Upper lobe of right lung (tissue), 1 donor: ENCODE measurements around the gene KCNQ2. TPM values are rescaled to one million over a fixed set of nuclear protein-coding genes. Genes with fewer than 3 reads are reported as not detected.

Source experiments
- ATAC-seq: fragments of 200-7000 bp; cut with Tn5 transposase; one replicate; pipeline ENCODE4 v1.9.1; 2020; ENCODE audit warnings: mild to moderate bottlenecking, moderate library complexity
- DNase-seq: peaks from one replicate; pipeline ENCODE4 v3.0.0-alpha.2; 2020
- H3K27ac ChIP-seq: fragments of 200-600 bp; one replicate; pipeline ENCODE4 v1.8.0; 2022
- H3K27me3 ChIP-seq: fragments of 200-600 bp; one replicate; pipeline ENCODE4 v1.8.0; 2022; ENCODE audit warnings: mild to moderate bottlenecking
- H3K36me3 ChIP-seq: fragments of 200-600 bp; one replicate; pipeline ENCODE4 v1.8.0; 2022
- H3K4me1 ChIP-seq: fragments of 200-600 bp; one replicate; pipeline ENCODE4 v1.8.0; 2022
- H3K4me3 ChIP-seq: fragments of 200-600 bp; one replicate; pipeline ENCODE4 v1.8.0; 2022; ENCODE audit warnings: mild to moderate bottlenecking
- H3K9me3 ChIP-seq: fragments of 200-600 bp; one replicate; pipeline ENCODE4 v1.8.0; 2022
- intact Hi-C: fragments of 100-400 bp; cut with DNase I; formaldehyde crosslinking; loops from one replicate; pipeline ENCODE4 v1.11.0; 2022
- total RNA-seq: library from RNA; stranded (reverse); fragmentation: NEBNext Ultra II Directional; extraction: Animal tissue kit (Norgen Biotek cat#: 25700); gene quantifications from one replicate; pipeline ENCODE4 v1.2.1, GENCODE V29; 2021
- TF ChIP-seq, protein P1 (sequence below): fragments of 200-600 bp; IDR thresholded peaks from one replicate; pipeline ENCODE4 v1.8.0; 2022; ENCODE audit warnings: antibody characterized with exemption
- donor health status: DM: no; HTN: yes; CAD: no; lungs with severe emphysema.

KCNQ2 gene
- total RNA-seq, 1 donor from 2014 or later = not detected

- DNase-seq (no peak), ATAC-seq (no peak)
- Histone ChIP-seq H3K36me3 (no peaks in the 10 kb centered on the region), H3K4me1 (no peaks in the 10 kb centered on the region), H3K4me3 (no peak overlapping the region), H3K27me3 (peaks cover 31% of the 10 kb centered on the region), H3K27ac (no peak overlapping the region), H3K9me3 (no peaks in the 10 kb centered on the region)
- intact Hi-C loops = no loop called here
- TF ChIP-seq, protein P1, sequence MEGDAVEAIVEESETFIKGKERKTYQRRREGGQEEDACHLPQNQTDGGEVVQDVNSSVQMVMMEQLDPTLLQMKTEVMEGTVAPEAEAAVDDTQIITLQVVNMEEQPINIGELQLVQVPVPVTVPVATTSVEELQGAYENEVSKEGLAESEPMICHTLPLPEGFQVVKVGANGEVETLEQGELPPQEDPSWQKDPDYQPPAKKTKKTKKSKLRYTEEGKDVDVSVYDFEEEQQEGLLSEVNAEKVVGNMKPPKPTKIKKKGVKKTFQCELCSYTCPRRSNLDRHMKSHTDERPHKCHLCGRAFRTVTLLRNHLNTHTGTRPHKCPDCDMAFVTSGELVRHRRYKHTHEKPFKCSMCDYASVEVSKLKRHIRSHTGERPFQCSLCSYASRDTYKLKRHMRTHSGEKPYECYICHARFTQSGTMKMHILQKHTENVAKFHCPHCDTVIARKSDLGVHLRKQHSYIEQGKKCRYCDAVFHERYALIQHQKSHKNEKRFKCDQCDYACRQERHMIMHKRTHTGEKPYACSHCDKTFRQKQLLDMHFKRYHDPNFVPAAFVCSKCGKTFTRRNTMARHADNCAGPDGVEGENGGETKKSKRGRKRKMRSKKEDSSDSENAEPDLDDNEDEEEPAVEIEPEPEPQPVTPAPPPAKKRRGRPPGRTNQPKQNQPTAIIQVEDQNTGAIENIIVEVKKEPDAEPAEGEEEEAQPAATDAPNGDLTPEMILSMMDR = no peak
Measured at GRCh38 chr20:63393566-63393965, 78.9 kb downstream of the KCNQ2 start.

DNA sequence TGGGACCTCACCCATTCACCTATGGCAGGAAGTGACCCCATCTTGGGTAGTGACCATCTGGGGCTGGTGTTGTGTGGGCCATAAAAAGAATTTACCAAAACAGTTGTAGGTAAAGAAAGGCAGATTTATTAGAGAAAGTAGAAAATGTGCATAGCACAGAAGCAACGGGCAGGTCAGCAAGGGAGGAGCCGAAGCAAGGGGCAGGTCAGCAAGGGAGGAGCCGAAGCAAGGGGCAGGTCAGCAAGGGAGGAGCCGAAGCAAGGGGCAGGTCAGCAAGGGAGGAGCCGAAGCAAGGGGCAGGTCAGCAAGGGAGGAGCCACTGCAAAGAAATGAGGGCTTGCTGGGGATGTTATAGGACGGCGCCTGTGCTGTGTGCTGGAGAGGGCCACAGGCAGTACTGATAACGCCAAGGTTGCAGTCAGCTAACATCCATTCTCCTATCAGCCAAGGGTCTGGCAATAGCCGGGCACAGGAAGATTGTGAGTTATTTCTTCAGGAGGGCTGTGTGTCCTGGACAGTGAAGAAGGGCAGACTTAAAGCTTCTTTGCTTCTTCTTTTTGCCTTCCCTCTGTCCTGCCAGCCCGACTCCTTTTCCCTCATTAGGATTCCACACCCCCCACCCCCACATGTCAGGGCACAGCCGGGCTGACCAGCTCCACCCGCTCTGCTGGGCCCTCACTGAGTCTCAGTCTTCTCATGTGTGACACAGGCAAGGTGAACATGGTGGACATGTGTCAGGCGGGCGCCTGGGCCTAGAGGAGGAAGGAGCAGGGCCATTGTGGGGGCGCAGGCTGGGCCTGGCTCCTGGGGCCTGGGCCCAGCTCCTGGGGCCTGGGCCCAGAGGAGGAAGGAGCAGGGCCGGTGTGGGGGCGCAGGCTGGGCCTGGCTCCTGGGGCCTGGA is 79.7 kb downstream of the KCNQ2 start:
- TF ChIP-seq, protein P1 = no peak
- Histone ChIP-seq H3K27me3 (peaks cover 31% of the 10 kb centered on the region), H3K4me3 (no peak overlapping the region), H3K27ac (no peak overlapping the region), H3K4me1 (no peaks in the 10 kb centered on the region), H3K36me3 (no peaks in the 10 kb centered on the region), H3K9me3 (no peaks in the 10 kb centered on the region)
- intact Hi-C loops = no loop called here
- ATAC-seq = no peak
- no peak for DNase-seq

DNA sequence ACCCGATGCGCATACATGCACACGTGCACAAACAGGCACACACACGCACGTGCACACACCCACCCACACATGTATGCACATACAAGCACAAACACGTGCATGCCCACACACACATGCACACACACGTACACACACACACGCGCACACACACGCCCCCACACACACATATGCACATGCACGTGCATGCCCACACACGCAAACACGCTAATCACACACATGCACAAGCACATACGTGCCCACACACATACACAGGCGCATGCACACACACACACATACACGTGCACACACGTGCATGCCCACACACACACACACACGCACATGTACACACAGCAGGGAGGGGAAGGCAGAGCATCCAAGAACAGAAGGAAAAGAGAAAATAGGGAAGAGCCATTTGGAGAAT is 84.5 kb downstream of the KCNQ2 start:
- DNase-seq = no peak
- TF ChIP-seq, protein P1 = no peak
- no peak for ATAC-seq

GRCh38 chr20:63387393-63387792 is 85.1 kb downstream of the KCNQ2 start:
- peaks cover 14% of the 10 kb centered on the region for H3K27me3 ChIP-seq
- intact Hi-C loops = no loop called here
- no peak overlapping the region for H3K4me3 ChIP-seq
- TF ChIP-seq, protein P1 = no peak
- no peak for DNase-seq
- H3K27ac ChIP-seq = no peak overlapping the region
- no peaks in the 10 kb centered on the region for H3K4me1 ChIP-seq
- H3K36me3 ChIP-seq = no peaks in the 10 kb centered on the region
- peaks cover 7% of the 10 kb centered on the region for H3K9me3 ChIP-seq
- ATAC-seq = no peak

More for the DNA sequence above, 84.5 kb downstream of the KCNQ2 start:
- Histone ChIP-seq H3K4me1 (no peaks in the 10 kb centered on the region), H3K9me3 (peaks cover 7% of the 10 kb centered on the region), H3K4me3 (no peak overlapping the region), H3K36me3 (no peaks in the 10 kb centered on the region), H3K27ac (no peak overlapping the region), H3K27me3 (peaks cover 8% of the 10 kb centered on the region)
- intact Hi-C loops = no loop called here

DNA sequence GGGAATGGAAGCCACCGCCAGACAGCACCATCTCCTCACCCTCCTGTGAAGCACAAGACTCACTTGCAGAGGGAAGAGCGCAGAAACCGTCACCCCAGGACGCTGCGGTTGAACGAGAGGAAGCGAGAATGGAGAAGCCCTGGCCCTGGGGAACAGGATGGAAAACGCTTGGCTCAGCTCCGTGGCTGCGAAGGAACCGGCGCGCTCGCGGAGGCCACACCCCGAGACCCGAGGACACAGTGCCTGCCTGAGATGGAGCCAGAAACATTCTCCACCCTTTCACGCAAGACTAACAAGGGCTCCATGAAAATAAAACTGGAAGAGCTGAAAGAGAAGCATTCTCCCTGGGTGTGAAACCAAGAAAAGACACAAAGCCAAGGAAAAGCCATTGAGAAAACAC is 86.0 kb downstream of the KCNQ2 start:
- intact Hi-C loops = no loop called here
- DNase-seq (no peak), ATAC-seq (no peak)
- TF ChIP-seq, protein P1 = no peak
- Histone ChIP-seq H3K9me3 (peaks cover 7% of the 10 kb centered on the region), H3K4me3 (no peak overlapping the region), H3K27ac (no peak overlapping the region), H3K27me3 (peaks cover 23% of the 10 kb centered on the region), H3K4me1 (no peaks in the 10 kb centered on the region), H3K36me3 (no peaks in the 10 kb centered on the region)
